ENCODE data around the gene AFF1. TPM values are rescaled to one million over a fixed set of nuclear protein-coding genes. Genes with fewer than 3 reads are reported as not detected.

AFF1 gene
- total and polyA plus RNA-seq, 2 donors from 2014 or later, result 13.4 to 187 TPM

GRCh38 chr4:86968547-86968946, 33.7 kb downstream of the AFF1 start:
- no peak for TF ChIP-seq CTCF (IDR thresholded peaks at IDR 0.05; ENCODE audit: borderline replicate concordance, extremely low read depth, insufficient read depth)
- Histone ChIP-seq H3K9ac (ENCODE audit: low read length in 3 of 3) (no peak overlapping the region), H3K9me3 (ENCODE audit: control insufficient read depth in 2 of 3, insufficient read depth in 1 of 3, low read length in 3 of 3) (no peaks in the 10 kb centered on the region), H3K27ac (ENCODE audit: low read depth in 2 of 2, low read length in 2 of 2) (no peak overlapping the region), H3K4me1 (ENCODE audit: control insufficient read depth in 2 of 3, insufficient read depth in 2 of 3, low read depth in 1 of 3, low read length in 3 of 3) (peaks cover 3 to 27% (median 20%) of the 10 kb centered on the region in 3 donors), H3K36me3 (ENCODE audit: control insufficient read depth in 2 of 3, insufficient read depth in 3 of 3, low read length in 3 of 3) (no peaks in the 10 kb centered on the region), H3K27me3 (ENCODE audit: control insufficient read depth, insufficient read depth, low read length) (no peaks in the 10 kb centered on the region), H3K4me3 (ENCODE audit: low read length in 3 of 3) (no peak overlapping the region)
- peak in 4 of 5 donors; percentile 63 to 90 (median 74) for DNase-seq
- no peak for FAIRE-seq
- intact Hi-C loops (cut with DNase I), result no loop called here

DNA sequence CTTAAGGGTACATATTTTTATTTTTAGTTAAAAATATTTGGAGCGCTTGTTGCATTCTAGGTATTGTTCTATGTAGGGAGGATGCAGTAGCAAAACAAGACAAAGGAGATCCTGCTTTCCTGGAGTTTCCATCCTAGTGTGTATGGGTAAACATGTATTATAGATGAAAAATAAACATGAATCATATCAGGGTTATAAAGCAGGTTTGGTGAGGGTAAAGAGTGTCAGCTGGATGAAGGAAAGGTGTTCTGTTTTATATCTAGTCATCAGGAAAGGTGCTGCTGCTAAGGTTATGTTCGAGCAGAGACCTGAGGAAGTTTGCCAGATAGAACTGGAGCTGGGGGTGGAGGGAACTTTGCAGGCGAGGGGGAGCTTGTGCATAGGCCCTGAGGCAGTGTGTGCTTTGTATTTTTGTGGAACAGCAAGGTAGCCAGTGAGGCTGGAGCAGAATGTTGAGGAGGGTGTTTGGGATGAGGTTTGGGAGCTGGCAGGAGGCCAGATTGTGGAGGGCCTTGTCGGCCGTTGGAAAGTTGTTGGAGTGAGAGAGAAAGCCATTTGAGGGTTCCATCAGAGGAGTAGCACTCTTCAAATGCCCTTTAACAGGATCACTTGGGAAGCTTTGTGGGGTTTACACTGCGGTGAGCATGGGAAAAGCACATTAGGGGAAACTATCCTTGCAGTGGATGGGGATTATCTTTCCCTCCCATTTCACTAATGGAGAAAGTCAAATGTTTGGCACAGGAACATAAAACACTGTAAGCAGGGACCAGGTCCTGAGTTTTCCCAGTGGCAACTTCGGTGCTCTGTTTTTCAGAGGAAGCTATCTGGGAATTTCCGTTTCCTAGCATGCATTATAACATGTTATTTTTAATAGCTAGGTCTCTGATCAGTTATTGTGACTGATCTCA, 35.9 kb downstream of the AFF1 start:
- DNase-seq (no peak), FAIRE-seq (no peak)
- H3K36me3 ChIP-seq (ENCODE audit: control insufficient read depth in 2 of 3, insufficient read depth in 3 of 3, low read length in 3 of 3), result no peaks in the 10 kb centered on the region
- no peaks in the 10 kb centered on the region for H3K9me3 ChIP-seq (ENCODE audit: control insufficient read depth in 2 of 3, insufficient read depth in 1 of 3, low read length in 3 of 3)
- H3K27ac ChIP-seq (ENCODE audit: low read depth in 2 of 2, low read length in 2 of 2), result peak overlapping the region in 1 of 2 donors; percentile 20
- intact Hi-C loops (cut with DNase I), result no loop called here
- peaks cover 3 to 20% (median 20%) of the 10 kb centered on the region in 3 donors for H3K4me1 ChIP-seq (ENCODE audit: control insufficient read depth in 2 of 3, insufficient read depth in 2 of 3, low read depth in 1 of 3, low read length in 3 of 3)
- H3K9ac ChIP-seq (ENCODE audit: low read length in 3 of 3), result no peak overlapping the region
- no peak overlapping the region for H3K4me3 ChIP-seq (ENCODE audit: low read length in 3 of 3)
- TF ChIP-seq CTCF (IDR thresholded peaks at IDR 0.05; ENCODE audit: borderline replicate concordance, extremely low read depth, insufficient read depth), result no peak
- H3K27me3 ChIP-seq (ENCODE audit: control insufficient read depth, insufficient read depth, low read length), result no peaks in the 10 kb centered on the region

DNA sequence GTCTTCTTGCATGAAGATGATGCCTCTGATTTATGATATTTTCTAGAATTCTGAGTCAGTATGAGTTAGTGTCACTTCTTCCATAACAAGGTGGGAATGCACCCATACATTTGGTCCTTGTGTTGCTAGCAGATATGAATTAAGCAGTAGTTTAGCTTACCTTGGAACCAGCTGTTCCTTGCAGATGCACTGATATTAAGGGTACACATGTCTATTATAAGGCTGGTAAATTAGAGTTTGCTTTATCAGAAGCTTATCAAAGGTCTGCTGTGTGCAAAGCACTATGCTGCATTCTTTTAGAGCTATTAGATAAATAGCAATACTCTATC, 36.5 kb downstream of the AFF1 start:
- H3K36me3 ChIP-seq (ENCODE audit: control insufficient read depth in 2 of 3, insufficient read depth in 3 of 3, low read length in 3 of 3), result no peaks in the 10 kb centered on the region
- DNase-seq (no peak), FAIRE-seq (no peak)
- no peaks in the 10 kb centered on the region for H3K27me3 ChIP-seq (ENCODE audit: control insufficient read depth, insufficient read depth, low read length)
- peaks cover 3 to 20% (median 20%) of the 10 kb centered on the region in 3 donors for H3K4me1 ChIP-seq (ENCODE audit: control insufficient read depth in 2 of 3, insufficient read depth in 2 of 3, low read depth in 1 of 3, low read length in 3 of 3)
- H3K9ac ChIP-seq (ENCODE audit: low read length in 3 of 3), result no peak overlapping the region
- H3K9me3 ChIP-seq (ENCODE audit: control insufficient read depth in 2 of 3, insufficient read depth in 1 of 3, low read length in 3 of 3), result no peaks in the 10 kb centered on the region
- no peak overlapping the region for H3K27ac ChIP-seq (ENCODE audit: low read depth in 2 of 2, low read length in 2 of 2)
- intact Hi-C loops (cut with DNase I), result no loop called here
- no peak for TF ChIP-seq CTCF (IDR thresholded peaks at IDR 0.05; ENCODE audit: borderline replicate concordance, extremely low read depth, insufficient read depth)
- no peak overlapping the region for H3K4me3 ChIP-seq (ENCODE audit: low read length in 3 of 3)
